HepG2 (cell line): ENCODE measurements around the gene MUSK. TPM values are rescaled to one million over a fixed set of nuclear protein-coding genes. Genes with fewer than 3 reads are reported as not detected.

Experiments used
- ATAC-seq: fragments of 200-7000 bp; cut with Tn5 transposase; 3 replicates; pipeline ENCODE4 v1.9.1; 2020; ENCODE audit warnings: mild to moderate bottlenecking, moderate library complexity
- BruUV-seq: library from RNA; stranded (reverse); fragments of 400-500 nt; replicated peaks from 2 replicates; lab custom pipeline; 2021; lab: Mats Ljungman, UMichigan
- CTCF ChIA-PET: fragments of 300-600 bp; formaldehyde crosslinking; extraction: SDS; loops from one replicate; lab custom pipeline; 2021; ENCODE audit warnings: low total read pairs, inconsistent platforms, low intra/inter-chr PET ratio; lab: Yijun Ruan, JAX
- POLR2A ChIA-PET: fragments of 350-600 bp; sonication (Branson Sonifier 250); formaldehyde crosslinking; loops from one replicate; lab custom pipeline; 2020; ENCODE audit warnings: antibody characterized with exemption, inconsistent platforms; lab: Yijun Ruan, JAX
- DNase-seq: peaks from one replicate; pipeline ENCODE4 v3.0.0-alpha.2; 2015; ENCODE audit warnings: low spot score
- FAIRE-seq: peaks from 3 replicates; lab custom pipeline; 2011; peaks lifted over from hg19 to GRCh38; lab: Jason Lieb, UNC
- H2AFZ ChIP-seq: one replicate; pipeline ENCODE4 v1.6.1; 2011; ENCODE audit warnings: low read length, inconsistent platforms
- H3K27ac ChIP-seq: fragments of 300-600 bp; 3 replicates; pipeline ENCODE4 v1.8.0; 2011; ENCODE audit warnings: mixed run types, mild to moderate bottlenecking, mixed read lengths, low read length, inconsistent platforms; ENCODE audit not compliant: insufficient read depth; ENCODE audit errors: extremely low read length
- H3K27me3 ChIP-seq, 2 experiments: fragments of 200-600 bp in 1 of 2; 2 replicates in 1 of 2; 3 replicates in 1 of 2; pipeline versions ENCODE4 v1.6.0 to v1.8.0; 2011; ENCODE audit warnings: low read length in 2 of 2, mild to moderate bottlenecking in 2 of 2, moderate library complexity in 2 of 2, inconsistent platforms in 1 of 2; ENCODE audit not compliant: insufficient read depth in 2 of 2, control insufficient read depth in 1 of 2
- H3K36me3 ChIP-seq, 2 experiments: fragments of 200-600 bp in 1 of 2; replicated peaks in 1 of 2; 2 replicates in 1 of 2; 3 replicates in 1 of 2; pipeline versions ENCODE4 v1.5.1 to v1.8.0; 2011; ENCODE audit warnings: low read length in 2 of 2, inconsistent platforms in 1 of 2; ENCODE audit not compliant: insufficient read depth in 2 of 2, control insufficient read depth in 1 of 2
- H3K4me1 ChIP-seq: 2 replicates; pipeline ENCODE4 v1.5.1; 2012; ENCODE audit warnings: low read length, inconsistent platforms; ENCODE audit not compliant: insufficient read depth
- H3K4me2 ChIP-seq: 2 replicates; pipeline ENCODE4 v1.6.0; 2011; ENCODE audit warnings: low read depth, low read length, inconsistent platforms
- H3K4me3 ChIP-seq, 3 experiments: fragments of 200-600 bp in 1 of 3; sonication (generic), shearing (Covaris generic) in 1 of 3; replicated peaks in 1 of 3; 2 replicates each; pipeline ENCODE4 v1.5.1; 2011 to 2016; ENCODE audit warnings: low read length in 3 of 3, inconsistent platforms in 2 of 3, low read depth in 2 of 3, mild to moderate bottlenecking in 2 of 3, control low read depth in 1 of 3, mixed read lengths in 1 of 3; ENCODE audit not compliant: insufficient read depth in 1 of 3
- H3K79me2 ChIP-seq: one replicate; pipeline ENCODE4 v1.6.1; 2011; ENCODE audit warnings: low read length, inconsistent platforms; ENCODE audit not compliant: insufficient read depth
- H3K9ac ChIP-seq: 2 replicates; pipeline ENCODE4 v1.6.0; 2011; ENCODE audit warnings: mild to moderate bottlenecking, low read depth, low read length, inconsistent platforms; ENCODE audit not compliant: insufficient read depth
- H3K9me3 ChIP-seq: 2 replicates; pipeline ENCODE4 v1.5.1; 2012; ENCODE audit warnings: mild to moderate bottlenecking, low read length
- H4K20me1 ChIP-seq: 2 replicates; pipeline ENCODE4 v1.6.0; 2011; ENCODE audit warnings: inconsistent platforms, mild to moderate bottlenecking, low read length, moderate library complexity; ENCODE audit not compliant: insufficient read depth
- GZF1 ChIP-seq: sonication (generic); formaldehyde crosslinking; IDR thresholded peaks from 2 replicates; pipeline ENCODE4 v1.5.1; 2020; ENCODE audit warnings: mild to moderate bottlenecking, missing genetic modification reagents
- PCBP2 ChIP-seq: fragments of 200-400 bp; formaldehyde crosslinking; optimal IDR thresholded peaks from 2 replicates; pipeline ENCODE3; 2018; ENCODE audit warnings: low read length, low read depth; ENCODE audit not compliant: poor library complexity, severe bottlenecking
- RFX5 ChIP-seq: IDR thresholded peaks from 2 replicates; pipeline ENCODE4 v1.6.1; 2011; ENCODE audit warnings: low read depth, low read length, improper control_type of control experiment
- SRSF9 ChIP-seq: fragments of 200-400 bp; formaldehyde crosslinking; IDR thresholded peaks from 2 replicates; pipeline ENCODE4 v1.6.1; 2018; ENCODE audit warnings: borderline replicate concordance, mild to moderate bottlenecking, low read depth, low read length; ENCODE audit not compliant: insufficient read depth, poor library complexity, severe bottlenecking
- ZNF10 ChIP-seq: sonication (generic); formaldehyde crosslinking; IDR thresholded peaks from 2 replicates; pipeline ENCODE4 v1.4.0; 2020; ENCODE audit warnings: mild to moderate bottlenecking, low read depth, missing genetic modification reagents, borderline replicate concordance
- ZNF790 ChIP-seq: sonication (generic); formaldehyde crosslinking; IDR thresholded peaks from 2 replicates; pipeline ENCODE4 v1.8.0; 2022; ENCODE audit warnings: missing genetic modification reagents, mild to moderate bottlenecking, borderline replicate concordance
- WGBS: methylation state at CpG from one replicate; pipeline ENCODE4 v1.1.6; 2017; ENCODE audit warnings: low lambda C conversion rate; 5-methylcytosine and 5-hydroxymethylcytosine counted together
- in situ Hi-C: cut with HindIII; loops from 2 replicates; pipeline ENCODE4 v1.10.0; 2017; ENCODE audit warnings: low pct_unique_long_range_greater_than_20kb; ENCODE audit not compliant: extremely low pct_ligation_motif_present
- intact Hi-C: fragments of 100-400 bp; cut with micrococcal nuclease; formaldehyde crosslinking; loops from one replicate; pipeline ENCODE4 v1.10.0; 2022; ENCODE audit not compliant: unreplicated experiment
- polyA plus RNA-seq, 8 experiments: library from polyadenylated mRNA; depleted of rRNA in 3 of 8; stranded (reverse) in 7 of 8; unstranded in 1 of 8; fragments of >200 nt; fragmentation: Illumina TruSeq in 4 of 8; extraction: Trizol in 4 of 8; gene quantifications; 2 replicates each; pipeline versions ENCODE4 v1.2.1 to v1.2.3, GENCODE V29; 2011 to 2016; ENCODE audit warnings: low read depth in 4 of 8, missing spikeins in 1 of 8, mixed read lengths in 1 of 8; ENCODE audit not compliant: insufficient read depth in 1 of 8
- total RNA-seq, 5 experiments: library from RNA; depleted of rRNA; stranded (reverse); fragments of >200 nt; fragmentation: Illumina TruSeq; extraction: Trizol; gene quantifications; 2 replicates each; pipeline ENCODE4 v1.2.3, GENCODE V29; 2016; ENCODE audit warnings: low read depth in 1 of 5
- TF ChIP-seq, protein P1 (sequence below): IDR thresholded peaks from 2 replicates; pipeline ENCODE4 v1.6.1; 2016; ENCODE audit warnings: low read depth, missing genetic modification reagents, missing compliant biosample characterization
- TF ChIP-seq, protein P2 (sequence below): sonication (generic); formaldehyde crosslinking; IDR thresholded peaks from 2 replicates; pipeline ENCODE4 v1.8.1; 2023; ENCODE audit warnings: mild to moderate bottlenecking, inconsistent platforms, moderate library complexity, missing genetic modification reagents, borderline replicate concordance

The MUSK gene
- total and polyA plus RNA-seq, 2 of the 13 experiments (the other 11 are each of a cell fraction or from before 2014, with no cell fraction given): not detected

DNA sequence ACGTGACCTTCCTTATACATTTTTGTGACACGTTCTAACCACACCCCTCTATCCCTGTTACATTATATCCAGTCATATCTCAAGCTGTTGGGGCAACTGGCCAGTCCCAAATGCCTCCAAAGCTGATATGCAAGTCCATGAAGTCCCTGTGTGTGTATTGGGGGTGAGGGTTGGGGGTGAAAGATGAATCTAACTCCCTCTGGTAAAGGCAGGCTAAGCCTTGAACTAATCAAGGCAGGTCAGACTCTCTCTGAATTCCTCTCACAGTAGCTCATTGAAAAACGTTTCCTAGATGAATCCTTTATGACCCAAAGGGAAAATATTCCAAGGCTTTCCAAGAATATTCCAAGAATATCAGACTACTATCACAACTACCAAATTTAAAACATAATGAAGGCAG, 174.4 kb downstream of the MUSK start (continued):
- TF ChIP-seq PCBP2: no peak

DNA sequence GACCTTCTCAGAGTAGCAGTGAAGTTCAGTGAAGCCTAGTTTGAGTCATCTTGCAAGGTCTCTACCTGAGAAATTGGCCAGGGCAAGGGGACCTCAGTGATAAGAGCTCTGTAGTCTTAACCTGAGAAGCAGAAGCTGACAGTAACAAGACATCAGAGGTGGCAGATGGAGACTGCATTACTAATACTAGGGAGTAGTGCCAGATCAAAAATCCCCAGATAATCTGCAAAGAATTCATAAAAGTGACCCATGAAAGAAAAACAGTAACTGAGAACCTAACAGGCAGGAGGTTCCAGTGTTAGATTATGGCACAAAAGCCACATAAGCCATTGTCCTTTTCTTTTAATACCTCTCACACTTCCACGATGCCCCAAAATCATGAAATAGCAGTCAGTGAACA, 175.5 kb downstream of the MUSK start:
- DNase-seq (no peak), FAIRE-seq (no peak), ATAC-seq (no peak)
- POLR2A ChIA-PET: no interaction called here
- intact Hi-C loops: no loop called here
- Histone ChIP-seq H3K4me3 (no peak overlapping the region), H2AFZ (no peak overlapping the region), H3K4me1 (no peaks in the 10 kb centered on the region), H3K27ac (no peak overlapping the region), H3K9me3 (no peaks in the 10 kb centered on the region), H3K9ac (no peak overlapping the region), H3K4me2 (no peak overlapping the region), H3K79me2 (no peaks in the 10 kb centered on the region), H3K36me3 (no peaks in the 10 kb centered on the region), H4K20me1 (no peaks in the 10 kb centered on the region), H3K27me3 (no peaks in the 10 kb centered on the region)
- BruUV-seq: no TSS peak
- no peak for TF ChIP-seq RFX5
- WGBS: 6% methylated on average over 1 of the region's 1 CpG
- in situ Hi-C loops: no loop called here
- CTCF ChIA-PET: no interaction called here

DNA sequence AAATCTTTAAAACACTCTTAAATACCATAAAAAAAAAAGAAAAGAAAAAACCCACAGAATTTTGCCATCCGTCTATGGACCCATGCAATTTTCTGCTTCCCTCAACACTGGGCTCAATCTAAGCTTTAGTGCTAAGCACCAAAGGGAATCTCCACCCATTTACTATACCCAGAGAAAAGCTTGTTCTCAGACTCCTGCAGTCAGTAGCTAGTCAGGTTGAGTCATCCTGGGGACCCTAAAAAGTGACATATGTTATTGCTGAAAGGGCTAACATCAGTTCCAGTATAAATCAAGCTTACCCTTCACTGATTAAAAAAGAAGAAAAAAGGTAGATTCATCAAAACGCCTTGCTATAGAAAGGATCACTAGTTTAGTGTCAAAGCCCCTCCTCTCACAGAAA, 177.6 kb downstream of the MUSK start:
- intact Hi-C loops: no loop called here
- no peaks in the 10 kb centered on the region for H3K27me3 ChIP-seq
- H3K9me3 ChIP-seq: no peaks in the 10 kb centered on the region
- DNase-seq: no peak
- no peak overlapping the region for H3K9ac ChIP-seq
- no peak overlapping the region for H3K27ac ChIP-seq
- ChIA-PET CTCF (no interaction called here), POLR2A (no interaction called here)
- FAIRE-seq: no peak
- H3K79me2 ChIP-seq: no peaks in the 10 kb centered on the region
- no TSS peak for BruUV-seq
- in situ Hi-C loops: no loop called here
- no peaks in the 10 kb centered on the region for H4K20me1 ChIP-seq
- no peak for ATAC-seq
- no peak overlapping the region for H3K4me3 ChIP-seq
- TF ChIP-seq SRSF9: no peak
- TF ChIP-seq, protein P1, sequence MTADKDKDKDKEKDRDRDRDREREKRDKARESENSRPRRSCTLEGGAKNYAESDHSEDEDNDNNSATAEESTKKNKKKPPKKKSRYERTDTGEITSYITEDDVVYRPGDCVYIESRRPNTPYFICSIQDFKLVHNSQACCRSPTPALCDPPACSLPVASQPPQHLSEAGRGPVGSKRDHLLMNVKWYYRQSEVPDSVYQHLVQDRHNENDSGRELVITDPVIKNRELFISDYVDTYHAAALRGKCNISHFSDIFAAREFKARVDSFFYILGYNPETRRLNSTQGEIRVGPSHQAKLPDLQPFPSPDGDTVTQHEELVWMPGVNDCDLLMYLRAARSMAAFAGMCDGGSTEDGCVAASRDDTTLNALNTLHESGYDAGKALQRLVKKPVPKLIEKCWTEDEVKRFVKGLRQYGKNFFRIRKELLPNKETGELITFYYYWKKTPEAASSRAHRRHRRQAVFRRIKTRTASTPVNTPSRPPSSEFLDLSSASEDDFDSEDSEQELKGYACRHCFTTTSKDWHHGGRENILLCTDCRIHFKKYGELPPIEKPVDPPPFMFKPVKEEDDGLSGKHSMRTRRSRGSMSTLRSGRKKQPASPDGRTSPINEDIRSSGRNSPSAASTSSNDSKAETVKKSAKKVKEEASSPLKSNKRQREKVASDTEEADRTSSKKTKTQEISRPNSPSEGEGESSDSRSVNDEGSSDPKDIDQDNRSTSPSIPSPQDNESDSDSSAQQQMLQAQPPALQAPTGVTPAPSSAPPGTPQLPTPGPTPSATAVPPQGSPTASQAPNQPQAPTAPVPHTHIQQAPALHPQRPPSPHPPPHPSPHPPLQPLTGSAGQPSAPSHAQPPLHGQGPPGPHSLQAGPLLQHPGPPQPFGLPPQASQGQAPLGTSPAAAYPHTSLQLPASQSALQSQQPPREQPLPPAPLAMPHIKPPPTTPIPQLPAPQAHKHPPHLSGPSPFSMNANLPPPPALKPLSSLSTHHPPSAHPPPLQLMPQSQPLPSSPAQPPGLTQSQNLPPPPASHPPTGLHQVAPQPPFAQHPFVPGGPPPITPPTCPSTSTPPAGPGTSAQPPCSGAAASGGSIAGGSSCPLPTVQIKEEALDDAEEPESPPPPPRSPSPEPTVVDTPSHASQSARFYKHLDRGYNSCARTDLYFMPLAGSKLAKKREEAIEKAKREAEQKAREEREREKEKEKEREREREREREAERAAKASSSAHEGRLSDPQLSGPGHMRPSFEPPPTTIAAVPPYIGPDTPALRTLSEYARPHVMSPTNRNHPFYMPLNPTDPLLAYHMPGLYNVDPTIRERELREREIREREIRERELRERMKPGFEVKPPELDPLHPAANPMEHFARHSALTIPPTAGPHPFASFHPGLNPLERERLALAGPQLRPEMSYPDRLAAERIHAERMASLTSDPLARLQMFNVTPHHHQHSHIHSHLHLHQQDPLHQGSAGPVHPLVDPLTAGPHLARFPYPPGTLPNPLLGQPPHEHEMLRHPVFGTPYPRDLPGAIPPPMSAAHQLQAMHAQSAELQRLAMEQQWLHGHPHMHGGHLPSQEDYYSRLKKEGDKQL (CRISPR knock-in tag): no peak
- no peak for TF ChIP-seq GZF1 (CRISPR knock-in tag)
- no peak for TF ChIP-seq ZNF10
- TF ChIP-seq, protein P2, sequence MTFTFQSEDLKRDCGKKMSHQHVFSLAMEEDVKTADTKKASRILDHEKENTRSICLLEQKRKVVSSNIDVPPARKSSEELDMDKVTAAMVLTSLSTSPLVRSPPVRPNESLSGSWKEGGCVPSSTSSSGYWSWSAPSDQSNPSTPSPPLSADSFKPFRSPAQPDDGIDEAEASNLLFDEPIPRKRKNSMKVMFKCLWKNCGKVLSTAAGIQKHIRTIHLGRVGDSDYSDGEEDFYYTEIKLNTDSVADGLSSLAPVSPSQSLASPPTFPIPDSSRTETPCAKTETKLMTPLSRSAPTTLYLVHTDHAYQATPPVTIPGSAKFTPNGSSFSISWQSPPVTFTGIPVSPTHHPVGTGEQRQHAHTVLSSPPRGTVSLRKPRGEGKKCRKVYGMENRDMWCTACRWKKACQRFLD (CRISPR knock-in tag): no peak
- TF ChIP-seq ZNF790: no peak
- H3K36me3 ChIP-seq: no peaks in the 10 kb centered on the region
- H3K4me2 ChIP-seq: no peak overlapping the region
- 4% methylated on average over 2 of the region's 2 CpGs for WGBS
- H2AFZ ChIP-seq: no peak overlapping the region
- H3K4me1 ChIP-seq: no peaks in the 10 kb centered on the region
